ENCODE results near the gene GADL1. TPM values are rescaled to one million over a fixed set of nuclear protein-coding genes. Genes with fewer than 3 reads are reported as not detected.

The GADL1 gene
- total and polyA plus RNA-seq, 12 donors, result 0.06 to 0.55 (median 0.13) TPM; not detected in 3

DNA sequence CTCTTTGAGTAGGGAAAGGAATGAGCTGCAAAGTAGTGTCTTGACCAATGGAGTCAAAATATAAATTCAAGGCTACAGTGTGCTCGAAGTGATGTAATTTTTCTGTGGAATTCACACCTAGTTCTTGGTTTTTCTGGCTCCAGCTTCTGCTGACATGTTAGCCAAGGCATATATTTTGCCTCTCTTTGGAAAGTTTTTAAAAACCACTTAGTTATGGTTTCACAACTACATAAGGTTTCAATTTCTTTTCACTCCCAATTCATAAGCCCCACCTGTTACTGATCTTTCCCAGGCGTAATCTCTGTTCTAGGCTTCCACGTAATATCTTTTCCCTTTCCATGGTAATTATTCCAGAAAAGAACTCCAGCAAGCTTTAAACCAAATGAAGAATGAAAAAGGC, 46.9 kb downstream of the GADL1 start:
- Histone ChIP-seq H3K27me3 (no peaks in the 10 kb centered on the region), H3K36me3 (replicated peaks in 1 of 2) (no peaks in the 10 kb centered on the region), H3K9me3 (replicated peaks in 1 of 3) (no peaks in the 10 kb centered on the region), H3K4me1 (replicated peaks in 1 of 2) (no peaks in the 10 kb centered on the region), H3K27ac (no peak overlapping the region), H3K4me3 (no peak overlapping the region)
- 83 to 94% (median 90%) methylated on average over 3 of the region's 3 CpGs for WGBS, 4 donors
- intact Hi-C loops (cut with DNase I), result no loop called here
- DNase-seq, result no peak
- TF ChIP-seq, protein P1, sequence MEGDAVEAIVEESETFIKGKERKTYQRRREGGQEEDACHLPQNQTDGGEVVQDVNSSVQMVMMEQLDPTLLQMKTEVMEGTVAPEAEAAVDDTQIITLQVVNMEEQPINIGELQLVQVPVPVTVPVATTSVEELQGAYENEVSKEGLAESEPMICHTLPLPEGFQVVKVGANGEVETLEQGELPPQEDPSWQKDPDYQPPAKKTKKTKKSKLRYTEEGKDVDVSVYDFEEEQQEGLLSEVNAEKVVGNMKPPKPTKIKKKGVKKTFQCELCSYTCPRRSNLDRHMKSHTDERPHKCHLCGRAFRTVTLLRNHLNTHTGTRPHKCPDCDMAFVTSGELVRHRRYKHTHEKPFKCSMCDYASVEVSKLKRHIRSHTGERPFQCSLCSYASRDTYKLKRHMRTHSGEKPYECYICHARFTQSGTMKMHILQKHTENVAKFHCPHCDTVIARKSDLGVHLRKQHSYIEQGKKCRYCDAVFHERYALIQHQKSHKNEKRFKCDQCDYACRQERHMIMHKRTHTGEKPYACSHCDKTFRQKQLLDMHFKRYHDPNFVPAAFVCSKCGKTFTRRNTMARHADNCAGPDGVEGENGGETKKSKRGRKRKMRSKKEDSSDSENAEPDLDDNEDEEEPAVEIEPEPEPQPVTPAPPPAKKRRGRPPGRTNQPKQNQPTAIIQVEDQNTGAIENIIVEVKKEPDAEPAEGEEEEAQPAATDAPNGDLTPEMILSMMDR (IDR thresholded peaks at IDR 0.05), result no peak
- TF ChIP-seq POLR2A (IDR thresholded peaks at IDR 0.05), result no peak

DNA sequence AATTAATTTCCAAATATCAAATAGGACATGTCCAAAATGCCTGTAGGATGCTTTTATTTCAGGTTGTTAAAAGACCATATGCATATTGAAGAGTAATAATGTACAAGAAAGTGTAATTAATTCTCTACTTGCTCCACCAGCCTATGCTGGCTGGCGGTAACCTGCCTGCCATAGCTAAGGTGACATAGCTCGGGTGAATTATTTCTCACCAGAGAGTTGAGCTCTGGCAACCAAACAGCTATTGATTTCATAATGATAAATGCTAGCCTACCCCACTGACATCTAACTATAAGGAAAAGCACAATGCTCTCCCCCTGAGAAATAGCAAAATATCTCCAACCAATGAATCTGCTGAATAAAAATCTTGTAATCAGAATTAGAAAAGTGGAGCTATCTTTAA, 48.9 kb downstream of the GADL1 start:
- no peaks in the 10 kb centered on the region for H3K27me3 ChIP-seq
- intact Hi-C loops (cut with DNase I), result no loop called here
- WGBS, 4 donors, result 91 to 99% (median 94%) methylated on average over 2 of the region's 2 CpGs

DNA sequence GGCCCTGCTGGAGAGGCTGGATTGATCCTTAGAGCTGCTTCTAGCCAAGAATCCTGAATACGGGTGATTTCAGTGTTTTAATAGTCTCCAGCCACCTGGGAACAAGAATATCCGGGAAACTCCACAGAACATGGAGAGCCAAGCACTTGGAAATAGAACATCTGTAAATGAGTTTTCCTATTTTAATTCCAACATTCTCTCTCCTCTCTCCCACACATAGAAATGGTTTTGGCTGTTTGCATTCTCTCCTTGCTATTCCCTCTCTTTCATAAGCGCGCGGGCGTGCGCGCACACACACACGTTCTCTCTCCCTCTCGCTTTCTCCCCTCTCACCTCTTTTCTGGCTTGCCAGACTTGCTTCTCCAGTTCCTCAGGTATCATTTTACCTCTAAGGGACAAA, 50.6 kb downstream of the GADL1 start:
- Histone ChIP-seq H3K27ac (no peak overlapping the region), H3K36me3 (replicated peaks in 1 of 2) (no peaks in the 10 kb centered on the region)
- intact Hi-C loops (cut with DNase I), result no loop called here

More for the DNA sequence above, 48.9 kb downstream of the GADL1 start:
- Histone ChIP-seq H3K9me3 (replicated peaks in 1 of 3) (no peaks in the 10 kb centered on the region), H3K27ac (no peak overlapping the region), H3K4me1 (replicated peaks in 1 of 2) (no peaks in the 10 kb centered on the region), H3K36me3 (replicated peaks in 1 of 2) (no peaks in the 10 kb centered on the region), H3K4me3 (no peak overlapping the region)
- no peak for DNase-seq
- TF ChIP-seq POLR2A (IDR thresholded peaks at IDR 0.05), result no peak
- TF ChIP-seq, protein P1 (IDR thresholded peaks at IDR 0.05), result no peak

DNA sequence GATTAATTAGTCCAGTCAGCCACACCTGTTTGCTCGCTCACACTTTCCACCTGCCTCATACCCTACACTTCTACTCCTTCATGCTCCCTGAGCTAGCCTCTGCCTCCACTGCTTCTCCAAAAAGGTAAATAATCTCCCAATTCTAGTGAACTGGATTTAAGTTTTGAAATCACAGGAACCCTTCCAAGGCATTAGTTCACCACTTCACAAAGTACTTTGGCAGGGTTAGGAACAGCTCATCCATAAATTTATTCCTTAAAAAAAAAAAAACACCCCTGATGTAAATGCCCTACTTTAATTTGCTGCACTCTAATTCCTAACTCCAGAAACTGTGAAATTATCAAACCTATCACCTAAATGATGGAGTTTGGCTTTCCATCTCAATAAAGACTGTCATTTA, 58.3 kb downstream of the GADL1 start:
- DNase-seq, result no peak
- Histone ChIP-seq H3K27ac (no peak overlapping the region), H3K9me3 (replicated peaks in 1 of 3) (no peaks in the 10 kb centered on the region), H3K27me3 (peaks cover 3% of the 10 kb centered on the region), H3K4me1 (replicated peaks in 1 of 2) (no peaks in the 10 kb centered on the region), H3K36me3 (replicated peaks in 1 of 2) (no peaks in the 10 kb centered on the region), H3K4me3 (no peak overlapping the region)
- 91 to 100% (median 95%) methylated on average over 1 of the region's 1 CpG for WGBS, 4 donors
- TF ChIP-seq POLR2A (IDR thresholded peaks at IDR 0.05), result no peak
- TF ChIP-seq, protein P1 (IDR thresholded peaks at IDR 0.05), result no peak
- intact Hi-C loops (cut with DNase I), result no loop called here

More for the DNA sequence above, 50.6 kb downstream of the GADL1 start:
- Histone ChIP-seq H3K27me3 (no peaks in the 10 kb centered on the region), H3K9me3 (replicated peaks in 1 of 3) (no peaks in the 10 kb centered on the region), H3K4me3 (no peak overlapping the region), H3K4me1 (replicated peaks in 1 of 2) (no peaks in the 10 kb centered on the region)
- TF ChIP-seq POLR2A (IDR thresholded peaks at IDR 0.05), result no peak
- TF ChIP-seq, protein P1 (IDR thresholded peaks at IDR 0.05), result no peak
- DNase-seq, result no peak
- 89 to 96% (median 93%) methylated on average over 10 of the region's 10 CpGs for WGBS, 4 donors

All from adrenal gland (tissue), 12 donors.